GM18519 (cell line): ENCODE measurements around the gene SPRED3.

Source experiments
- ATAC-seq: cut with Tn5 transposase; IDR thresholded peaks from one replicate; pipeline ENCODE4 v1.9.1; 2021; ENCODE audit warnings: mild to moderate bottlenecking, moderate library complexity; ENCODE audit not compliant: unreplicated experiment, low FRiP score

SPRED3 gene

DNA sequence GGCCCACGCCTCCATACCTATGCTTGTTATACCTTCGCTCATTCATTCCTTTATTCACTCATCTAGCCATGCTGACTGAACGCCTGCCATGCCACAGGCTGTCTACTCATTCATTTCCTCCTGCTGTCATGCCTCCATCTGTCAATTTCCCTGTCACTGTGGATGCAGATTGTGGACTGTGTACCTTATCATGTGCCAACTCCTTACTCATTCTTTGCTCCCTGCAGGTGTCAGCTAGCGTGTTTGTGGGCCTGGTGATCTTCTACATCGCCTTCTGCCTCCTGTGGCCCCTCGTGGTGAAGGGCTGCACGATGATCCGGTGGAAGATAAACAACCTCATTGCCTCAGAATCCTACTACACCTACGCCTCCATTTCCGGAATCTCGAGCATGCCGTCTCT is 18.2 kb upstream of the SPRED3 start:
- no peak for ATAC-seq

DNA sequence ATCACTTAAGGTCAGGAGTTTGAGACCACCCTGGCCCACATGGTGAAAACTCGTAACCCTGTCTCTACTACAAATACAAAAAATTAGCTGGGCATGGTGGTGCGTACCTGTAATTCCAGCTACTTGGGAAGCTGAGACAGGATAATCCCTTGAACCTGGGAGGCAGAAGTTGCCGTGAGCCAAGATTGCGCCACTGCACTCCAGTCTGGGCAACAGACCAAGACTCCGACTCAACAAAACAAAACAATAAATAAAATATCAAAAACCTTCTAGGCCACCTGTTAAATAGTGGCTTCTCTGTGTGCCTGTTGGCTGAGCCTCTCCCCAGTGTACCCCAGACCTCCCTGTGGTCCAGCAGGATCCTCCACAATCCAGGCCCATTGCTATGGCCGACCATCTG is 17.4 kb upstream of the SPRED3 start:
- no peak for ATAC-seq

DNA sequence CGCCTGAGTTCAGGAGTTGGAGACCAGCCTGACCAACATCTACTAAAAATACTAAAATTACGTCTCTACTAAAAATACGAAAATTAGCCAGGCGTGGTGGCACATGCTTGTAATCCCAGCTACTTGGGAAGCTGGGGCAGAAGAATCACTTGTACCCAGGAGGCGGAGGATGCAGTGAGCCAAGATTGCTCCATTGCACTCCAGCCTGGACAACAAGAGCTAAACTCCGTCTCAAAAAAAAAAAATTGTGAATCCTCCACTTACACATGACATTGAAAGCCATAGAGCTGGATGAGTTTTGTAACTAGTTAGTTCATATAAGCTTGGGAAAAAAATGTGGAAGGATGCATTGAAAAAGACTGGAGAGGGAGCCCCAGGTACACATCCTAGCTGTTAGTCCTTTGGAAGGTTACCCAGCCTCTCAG is 14.6 kb upstream of the SPRED3 start:
- ATAC-seq, result no peak

DNA sequence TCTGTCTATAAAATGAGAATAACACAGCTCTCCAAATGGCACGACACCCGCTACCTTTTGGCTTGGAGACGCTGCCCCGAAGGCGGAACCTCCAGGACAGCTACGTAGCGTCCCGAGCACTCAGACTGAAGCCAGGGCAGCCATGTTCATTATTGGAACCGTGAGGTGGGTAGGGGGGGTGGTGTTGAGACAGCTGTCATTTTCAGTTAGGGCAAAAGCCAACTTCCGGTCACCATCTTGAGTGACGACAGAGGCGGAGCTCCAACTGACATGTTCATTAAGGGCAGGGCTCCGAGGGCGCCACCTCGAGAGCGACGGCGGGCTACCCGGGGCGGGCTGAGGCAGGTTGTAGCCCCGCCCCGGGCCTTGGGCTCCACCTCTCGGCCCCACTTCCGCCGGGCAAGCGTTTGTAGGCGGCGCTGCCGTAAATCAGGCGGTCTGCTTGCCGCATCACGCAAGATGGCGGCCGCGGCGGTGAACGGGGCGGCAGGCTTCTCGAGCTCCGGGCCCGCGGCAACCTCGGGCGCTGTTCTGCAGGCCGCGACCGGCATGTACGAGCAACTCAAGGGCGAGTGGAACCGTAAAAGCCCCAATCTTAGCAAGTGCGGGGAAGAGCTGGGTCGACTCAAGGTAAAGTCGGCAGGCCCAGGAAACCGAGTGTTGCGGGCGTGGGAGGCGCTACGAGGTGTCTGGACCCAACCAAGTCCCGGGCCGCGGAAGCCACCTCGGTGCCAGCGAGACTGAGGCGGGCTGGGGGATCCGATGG is 14.0 kb upstream of the SPRED3 start, which contains the start of gene PSMD8:
PSMD8 (plus strand) TSS at position 240 of the 766 bp plus-strand sequence; CDS start at position 271, 31 bp downstream.
- peak; percentile 79 for ATAC-seq

DNA sequence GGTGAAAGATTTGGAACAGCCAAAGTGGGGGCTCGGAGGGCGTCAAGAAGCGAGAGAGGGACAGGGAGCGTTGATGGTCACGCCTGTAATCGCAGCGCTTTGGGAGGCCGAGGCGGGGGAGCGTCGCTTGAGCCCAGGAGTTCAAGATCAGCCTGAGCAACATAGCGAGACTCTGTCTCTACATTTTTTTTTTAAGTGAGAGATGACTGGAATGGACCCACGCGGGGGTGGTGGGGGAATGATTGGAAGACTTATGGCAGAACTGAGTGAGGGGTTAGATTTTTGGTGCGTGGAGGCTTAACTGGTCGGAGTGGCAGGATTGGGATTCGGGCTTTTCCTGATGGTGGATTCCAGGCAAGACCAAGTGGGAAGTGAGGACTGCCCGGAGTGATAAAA is 13.4 kb upstream of the SPRED3 start:
- ATAC-seq, result no peak

DNA sequence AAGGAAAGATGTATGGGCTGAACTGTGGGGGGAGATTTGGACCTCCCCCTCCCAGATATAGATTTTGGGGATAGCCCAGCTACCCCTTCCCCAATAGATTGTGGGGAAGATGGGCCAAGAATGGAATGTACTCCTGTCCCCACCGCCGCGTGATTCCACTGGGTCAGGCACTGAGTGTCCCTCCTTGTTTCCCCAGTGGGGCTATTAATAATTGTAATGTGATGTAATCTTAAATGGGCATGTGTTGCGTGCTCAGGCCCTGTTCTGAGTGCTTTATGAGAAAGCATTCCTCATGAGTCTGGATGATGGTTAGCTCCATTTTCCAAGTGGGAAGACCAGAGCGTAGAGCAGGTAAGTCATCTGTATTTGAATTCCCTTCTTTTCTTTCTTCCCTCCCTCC is 12.7 kb upstream of the SPRED3 start:
- ATAC-seq, result no peak

DNA sequence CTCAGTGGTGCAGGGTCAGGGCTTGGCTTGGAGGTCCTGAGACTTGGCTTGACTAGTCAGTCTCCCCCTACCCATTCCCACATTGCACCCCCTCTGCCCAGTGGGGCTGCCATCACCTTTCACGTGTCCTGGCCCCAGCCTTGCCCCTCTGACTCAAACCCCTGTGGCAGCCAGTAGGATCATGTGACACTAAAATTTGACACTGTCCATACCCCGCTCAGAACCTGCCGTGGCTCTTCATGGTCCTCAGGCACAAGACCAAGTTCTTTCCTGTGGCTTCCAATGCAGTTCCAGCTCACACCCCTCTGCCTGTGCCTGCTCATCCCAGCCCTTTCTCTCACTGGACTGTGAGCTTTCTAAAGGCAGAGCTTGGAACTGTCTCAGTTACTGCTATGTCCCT is 11.9 kb upstream of the SPRED3 start:
- no peak for ATAC-seq

DNA sequence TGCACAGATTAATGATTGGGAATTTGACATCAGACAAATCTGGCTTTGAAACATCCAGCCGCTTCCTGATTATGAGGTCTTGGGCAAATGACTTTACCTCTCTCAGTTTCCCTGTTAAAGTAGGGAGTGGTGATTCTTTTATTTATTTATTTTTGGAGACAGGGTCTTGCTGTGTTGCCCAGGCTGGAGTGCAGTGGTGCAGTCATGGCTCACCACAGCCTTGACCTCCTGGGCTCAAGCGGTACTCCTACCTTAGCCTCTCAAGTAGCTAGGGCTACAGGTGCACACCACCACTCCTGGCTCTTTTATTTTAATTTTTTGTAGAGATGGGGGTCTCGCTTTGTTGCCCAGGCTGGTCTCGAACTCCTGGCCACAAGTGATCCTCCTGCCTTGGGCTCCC is 11.4 kb upstream of the SPRED3 start:
- ATAC-seq, result no peak

DNA sequence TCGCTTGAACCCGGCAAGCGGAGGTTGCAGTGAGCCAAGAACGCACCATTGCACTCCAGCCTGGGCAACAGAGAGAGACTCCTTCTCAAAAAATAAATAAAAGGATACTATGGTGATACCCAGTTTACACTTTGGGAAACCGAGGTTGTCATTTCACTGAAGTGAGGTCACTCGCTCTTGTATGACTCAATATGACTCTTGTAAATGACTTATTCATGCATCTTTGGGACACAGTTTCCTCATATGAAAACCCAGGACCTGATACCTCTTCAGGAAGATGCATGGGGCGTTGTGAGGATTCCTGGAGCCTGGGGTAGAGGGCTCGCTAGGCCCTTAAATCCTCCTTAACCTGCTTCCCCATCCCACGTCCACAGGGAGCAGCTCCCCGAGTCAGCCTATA is 9.6 kb upstream of the SPRED3 start:
- ATAC-seq, result no peak

DNA sequence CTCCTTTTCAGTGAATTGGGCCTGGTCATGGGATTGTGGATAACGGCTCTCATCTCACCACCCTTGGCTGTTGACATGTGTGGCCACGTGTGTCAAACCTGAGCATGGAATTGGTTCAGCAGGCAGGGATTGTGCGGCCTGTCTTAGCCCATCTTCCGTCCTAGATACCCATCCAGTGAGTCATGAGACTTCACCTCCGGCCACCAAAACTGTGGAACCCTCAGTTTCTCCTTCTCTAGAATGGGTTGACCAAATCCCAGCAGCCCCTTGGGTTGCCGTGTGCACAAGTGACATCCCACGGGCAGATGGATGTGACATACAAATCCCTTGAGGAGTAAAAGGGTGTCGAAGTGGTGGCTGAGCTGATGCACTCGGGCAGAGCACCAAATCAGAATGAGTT is 7.4 kb upstream of the SPRED3 start:
- no peak for ATAC-seq

DNA sequence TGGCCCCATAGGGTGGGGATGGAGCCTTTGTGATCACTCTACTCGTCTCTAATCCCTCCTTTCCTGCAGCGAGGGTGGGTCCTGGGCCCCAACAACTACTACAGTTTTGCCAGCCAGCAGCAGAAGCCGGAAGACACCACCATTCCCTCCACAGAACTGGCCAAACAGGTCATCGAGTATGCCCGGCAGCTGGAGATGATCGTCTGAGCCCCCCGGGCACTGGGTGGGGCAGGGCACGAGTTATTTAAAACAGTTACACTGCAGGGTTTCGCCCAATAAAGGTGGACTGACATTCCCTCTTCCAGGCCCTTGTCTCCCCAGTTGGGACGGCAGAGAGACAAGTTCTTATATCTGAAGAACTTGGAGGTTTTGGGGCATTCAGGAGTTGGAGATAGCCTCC is 5.3 kb upstream of the SPRED3 start:
- ATAC-seq, result no peak

DNA sequence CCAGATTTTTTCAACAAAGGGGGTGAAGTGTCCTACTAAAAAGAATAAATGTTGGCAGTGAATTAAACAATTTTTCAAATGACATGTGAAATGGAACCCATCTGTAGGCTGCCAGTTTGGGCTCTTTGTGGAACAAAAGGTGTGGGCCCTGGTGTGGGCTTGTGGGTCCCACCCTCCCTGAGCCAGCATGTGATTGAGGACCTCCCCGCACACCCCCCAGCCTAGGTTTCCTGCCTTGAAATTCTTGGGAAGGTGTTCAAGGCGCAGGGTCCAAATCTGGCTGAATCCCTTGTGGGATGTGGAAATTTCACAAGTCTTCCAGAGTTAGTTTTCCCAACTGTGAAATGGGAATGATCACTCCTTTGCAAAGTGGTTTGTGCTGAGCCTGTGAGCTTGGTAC is 4.8 kb upstream of the SPRED3 start:
- no peak for ATAC-seq

DNA sequence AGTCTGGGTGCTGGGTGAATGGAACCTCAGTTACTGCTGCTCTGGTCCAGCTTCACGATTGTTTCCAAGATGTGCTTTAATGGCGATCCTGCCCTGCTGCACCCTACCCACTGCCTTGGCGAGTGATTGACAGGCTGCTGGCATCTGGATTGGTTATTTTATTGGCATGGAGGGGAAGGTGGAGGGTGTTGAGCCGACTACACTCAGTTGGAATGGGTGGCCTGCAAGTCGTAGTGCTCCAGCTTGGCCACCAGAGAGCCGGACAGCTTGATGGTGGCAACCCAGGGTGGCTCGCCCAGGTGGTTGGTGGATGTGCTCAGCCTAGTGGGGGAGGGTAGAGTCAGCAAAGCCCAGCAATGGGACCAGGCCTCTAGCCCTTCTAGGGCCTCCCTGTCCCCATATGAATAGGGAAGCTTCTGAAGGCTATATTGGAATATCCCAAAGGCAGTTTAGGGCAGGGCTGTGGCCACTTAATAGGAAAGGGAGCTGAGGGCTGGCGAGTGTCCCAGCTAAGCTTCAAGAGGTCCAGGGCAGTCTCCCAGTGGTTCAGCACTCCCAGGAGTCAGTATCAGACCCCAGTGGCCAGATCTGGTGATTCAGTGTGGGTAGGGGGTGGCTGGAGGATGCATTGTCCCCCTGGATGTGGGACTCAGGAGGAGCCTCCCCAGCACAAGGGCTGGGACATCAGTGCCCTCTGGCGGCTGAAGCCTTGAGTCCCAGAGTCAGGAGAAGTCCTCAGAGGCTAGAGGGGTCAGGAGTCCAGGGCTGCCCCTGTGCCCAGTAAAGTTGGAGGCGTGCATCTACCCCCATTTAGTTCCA is 4.1 kb upstream of the SPRED3 start:
- no peak for ATAC-seq

DNA sequence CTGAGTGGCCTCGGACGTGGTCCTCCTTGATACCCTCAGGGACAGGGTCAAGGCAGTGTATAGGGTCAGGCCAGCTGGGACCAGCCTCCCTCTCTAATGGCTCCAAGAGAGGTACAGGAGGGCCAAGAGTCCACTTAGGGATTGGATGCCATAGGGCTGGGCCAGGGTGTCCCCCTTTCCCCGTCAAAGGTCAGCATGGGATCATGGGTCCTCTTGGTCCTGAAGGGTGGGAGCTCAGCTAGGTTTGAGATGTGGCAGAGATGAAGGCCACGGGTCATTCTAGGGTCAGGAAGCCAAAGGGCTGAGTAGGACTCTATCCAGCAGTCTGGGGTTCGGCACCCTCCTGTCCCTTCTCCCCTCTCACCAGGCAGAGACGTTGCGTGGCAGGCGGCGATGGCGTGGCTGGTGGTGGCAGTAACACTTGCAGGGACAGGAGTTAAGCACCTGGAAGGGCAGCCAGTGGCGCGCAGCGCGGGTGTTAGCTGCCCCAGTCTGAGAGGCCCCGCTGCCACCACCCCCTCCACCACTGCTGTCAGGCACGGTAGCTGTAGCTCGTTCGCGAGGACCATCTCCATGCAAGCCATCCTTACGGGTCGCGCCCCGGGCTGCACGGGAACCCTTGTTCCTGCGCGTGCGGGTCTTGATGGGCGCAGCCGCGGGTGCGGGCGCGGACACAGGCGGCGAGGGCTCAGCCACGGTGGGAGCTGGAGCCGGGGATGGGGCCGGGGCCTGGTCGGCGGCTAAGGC is 3.3 kb upstream of the SPRED3 start:
- no peak for ATAC-seq

DNA sequence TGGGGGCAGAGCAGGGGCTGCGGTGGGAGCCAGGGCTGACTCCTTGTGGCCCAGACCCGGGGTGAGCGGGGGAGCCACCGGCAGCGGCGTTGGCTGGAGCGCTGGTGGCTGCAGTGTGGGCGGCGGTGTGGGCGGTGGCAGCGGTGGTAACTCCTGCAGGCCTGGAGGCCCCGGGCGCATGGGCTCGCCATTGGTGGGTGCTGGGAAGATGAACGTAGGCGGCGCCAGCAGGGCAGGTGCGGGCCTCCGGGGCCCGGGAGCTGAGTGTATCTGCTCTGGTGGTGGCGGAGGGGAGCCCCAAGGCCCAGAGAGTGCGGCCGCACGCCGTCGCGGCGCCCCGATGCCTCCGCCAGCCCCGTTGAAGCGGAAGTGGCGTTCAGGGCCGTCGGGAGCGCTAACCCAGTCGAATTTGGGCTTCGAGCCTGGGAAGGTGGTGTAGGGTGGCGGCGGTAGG is 2.7 kb upstream of the SPRED3 start:
- ATAC-seq, result no peak

DNA sequence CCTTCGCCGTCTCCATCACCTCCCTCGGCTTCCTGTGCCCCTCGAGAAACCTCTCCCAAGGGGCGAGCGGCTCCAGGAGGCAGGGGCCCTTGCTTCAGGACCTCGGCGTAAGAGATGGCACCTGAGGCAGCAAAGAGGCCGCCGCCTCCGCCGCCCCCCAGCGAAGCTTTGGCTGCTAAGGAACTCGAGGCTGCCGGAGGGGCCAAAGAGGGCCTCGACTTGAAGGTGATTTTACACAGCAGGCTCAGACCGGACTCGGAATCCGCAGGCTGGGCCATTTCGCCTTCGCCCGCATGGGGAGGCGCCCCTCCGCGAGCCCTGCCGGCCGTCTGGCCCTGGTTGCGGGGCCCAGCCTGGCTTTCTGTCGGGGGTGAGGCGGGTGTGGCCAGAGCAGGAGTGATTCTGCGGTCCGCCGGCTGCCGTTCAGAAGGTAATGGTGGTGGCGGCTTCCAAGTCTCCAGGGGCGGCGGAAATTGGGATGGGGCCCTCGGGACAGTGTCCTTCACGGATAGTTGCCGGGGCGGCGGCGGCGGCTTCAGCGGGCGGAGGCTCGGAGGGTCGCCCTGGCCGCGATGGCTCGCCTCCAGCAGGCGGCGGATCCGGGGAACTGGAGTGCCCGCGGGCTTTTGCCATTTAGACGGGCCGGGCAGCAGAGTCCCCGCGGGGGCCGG is 2.1 kb upstream of the SPRED3 start:
- no peak for ATAC-seq

DNA sequence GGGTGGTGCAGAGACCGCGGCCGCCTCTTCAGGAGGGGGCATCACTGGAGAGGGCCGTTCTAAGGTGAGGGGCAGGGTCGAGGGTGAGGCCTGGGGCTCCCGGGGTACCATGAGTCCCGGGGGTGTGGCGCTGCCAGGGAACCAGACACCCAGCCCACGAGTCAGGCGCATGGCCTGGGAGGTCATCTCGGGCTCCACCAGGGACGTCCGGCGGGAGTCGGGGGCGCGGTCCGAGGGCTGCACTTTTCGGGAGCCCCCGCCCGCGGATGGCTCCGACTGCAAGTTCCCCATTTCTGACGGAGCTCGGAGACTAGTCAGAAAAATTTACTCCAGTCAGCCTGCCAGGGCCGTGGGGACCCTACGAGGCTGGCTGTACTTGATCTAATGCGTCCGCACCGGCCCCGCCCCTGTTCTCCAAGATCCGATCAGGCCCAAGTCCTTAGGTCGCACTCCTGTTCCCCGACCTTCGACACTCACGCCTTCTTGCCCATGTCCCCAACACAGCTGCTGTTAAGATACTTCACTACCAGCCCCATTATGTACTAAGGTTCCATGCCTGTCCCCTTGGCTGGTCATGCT is 1.4 kb upstream of the SPRED3 start:
- no peak for ATAC-seq

DNA sequence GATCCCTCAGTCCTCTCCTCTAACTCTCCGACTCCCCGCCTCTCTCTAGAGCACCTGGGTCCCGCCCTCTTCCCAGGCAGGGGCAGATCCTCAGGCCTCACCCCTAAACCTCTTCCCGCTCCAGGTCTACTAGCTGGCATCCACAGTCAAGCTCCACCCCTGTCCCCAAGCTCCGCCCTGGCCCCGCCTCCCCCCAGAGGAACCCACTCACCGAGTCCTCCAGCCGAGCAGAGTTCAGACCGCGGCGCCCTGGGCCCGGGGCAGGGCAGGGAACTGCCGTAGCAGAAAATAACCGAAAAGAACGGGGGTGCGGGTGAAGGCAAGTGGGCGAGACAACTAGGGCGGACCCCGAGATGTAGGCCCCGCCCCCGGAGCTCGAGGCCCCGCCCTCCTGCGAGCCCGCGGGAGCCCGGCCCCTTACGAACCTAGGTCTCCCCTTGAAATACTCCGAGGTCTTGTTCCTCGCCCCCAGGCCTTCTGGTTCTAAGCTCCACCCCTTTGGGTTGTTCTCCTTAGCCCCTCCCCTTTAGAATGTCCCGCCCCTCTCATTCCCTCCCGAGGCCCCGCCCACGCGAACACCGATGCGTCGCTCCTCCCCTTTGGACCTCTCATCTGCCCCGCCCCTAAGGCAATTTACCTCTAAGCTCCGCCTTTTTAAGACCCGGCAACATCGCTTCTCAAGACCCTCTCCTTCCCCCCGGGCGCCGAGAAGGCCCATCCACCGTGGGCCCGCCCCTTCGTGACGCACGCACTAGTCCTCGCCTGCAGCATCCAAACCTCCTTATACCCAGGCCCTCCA is 748 bp upstream of the SPRED3 start, which contains the start of gene GGN:
GGN (minus strand) TSS at position 485 of the 799 bp plus-strand sequence. CDS start 773 bp downstream, outside the sequence.
- no peak for ATAC-seq
